Hematopoietic multipotent progenitor cell treated with erythropoietin and hydrocortisone succinate and interleukin-3 and kit ligand, for 8 days (in vitro differentiated cells): ENCODE measurements around the gene KCNIP4.

Experiments
- DNase-seq: peaks from one replicate; pipeline ENCODE4 v3.0.0-alpha.2; 2015

KCNIP4 gene

DNA sequence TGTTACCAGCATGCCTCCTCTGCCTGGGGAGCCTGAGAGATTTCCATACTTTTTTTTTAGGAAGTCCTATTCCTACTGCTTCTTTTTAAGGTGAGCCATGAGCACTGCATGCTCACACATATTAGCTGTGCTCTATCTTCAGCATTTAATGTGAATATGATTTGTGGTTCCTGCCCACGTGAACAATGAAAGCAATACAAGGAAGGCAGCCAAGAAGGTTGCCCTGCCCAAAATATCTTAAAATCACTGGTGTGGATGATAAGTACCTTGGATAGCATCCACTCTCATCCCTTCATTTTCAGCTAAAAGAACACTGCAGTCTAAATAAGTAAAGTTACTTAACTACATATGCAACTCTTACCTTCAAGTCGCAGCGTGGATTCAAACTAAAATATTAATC is 640.9 kb downstream of the KCNIP4 start:
- no peak for DNase-seq

DNA sequence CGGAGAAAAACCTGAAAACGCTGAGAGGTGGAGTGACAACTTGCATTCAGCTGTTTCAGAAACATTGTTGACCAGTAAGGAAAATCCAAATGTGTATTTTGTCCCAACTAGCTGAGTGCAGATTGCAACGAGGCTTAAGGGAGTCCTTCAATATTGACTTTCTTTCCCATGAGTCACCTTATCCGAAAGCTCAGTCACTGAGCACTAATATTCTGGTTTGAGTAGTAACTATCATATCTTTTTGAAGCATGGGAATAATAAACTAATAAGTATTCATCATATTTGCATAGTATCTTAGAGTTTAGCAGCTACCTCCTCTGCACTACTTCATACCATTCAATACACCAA is 644.1 kb downstream of the KCNIP4 start:
- no peak for DNase-seq

DNA sequence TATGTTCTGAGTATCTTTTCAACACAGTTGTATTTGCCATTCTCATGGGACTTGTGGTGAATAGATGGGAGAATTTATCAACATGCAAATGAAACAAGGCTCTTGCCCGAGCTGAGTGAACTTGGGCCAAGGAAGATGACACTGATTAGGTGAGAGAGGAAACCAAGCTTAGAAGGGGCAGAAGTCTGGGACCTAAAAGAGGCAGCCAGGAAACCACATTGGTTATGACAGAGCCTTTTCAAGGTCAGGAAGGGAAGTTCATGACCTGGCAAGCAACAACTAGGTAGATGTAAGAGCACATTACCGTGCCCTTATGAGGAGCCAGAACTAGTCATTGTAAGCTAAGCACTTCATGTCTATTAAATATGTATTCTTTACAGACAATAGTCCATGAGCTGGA is 658.0 kb downstream of the KCNIP4 start:
- no peak for DNase-seq

DNA sequence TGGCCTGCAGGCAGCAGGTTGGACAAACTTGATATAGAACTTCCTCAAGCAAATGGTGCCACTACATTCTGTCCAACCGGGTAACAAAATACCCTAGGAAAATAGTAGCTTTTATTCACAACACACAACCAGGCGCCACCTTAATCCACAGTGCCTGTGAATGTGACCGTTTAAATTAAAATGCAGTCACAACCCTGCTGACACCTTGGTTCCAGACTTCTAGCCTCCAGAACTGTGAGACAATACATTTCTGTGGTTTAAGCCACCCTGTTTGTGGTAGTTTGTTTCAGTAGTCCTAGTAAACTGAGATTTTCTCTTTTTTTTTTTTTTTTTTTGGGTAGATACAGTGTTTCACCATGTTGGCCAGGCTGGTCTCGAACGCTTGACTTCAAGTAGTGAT is 672.5 kb downstream of the KCNIP4 start:
- no peak for DNase-seq

DNA sequence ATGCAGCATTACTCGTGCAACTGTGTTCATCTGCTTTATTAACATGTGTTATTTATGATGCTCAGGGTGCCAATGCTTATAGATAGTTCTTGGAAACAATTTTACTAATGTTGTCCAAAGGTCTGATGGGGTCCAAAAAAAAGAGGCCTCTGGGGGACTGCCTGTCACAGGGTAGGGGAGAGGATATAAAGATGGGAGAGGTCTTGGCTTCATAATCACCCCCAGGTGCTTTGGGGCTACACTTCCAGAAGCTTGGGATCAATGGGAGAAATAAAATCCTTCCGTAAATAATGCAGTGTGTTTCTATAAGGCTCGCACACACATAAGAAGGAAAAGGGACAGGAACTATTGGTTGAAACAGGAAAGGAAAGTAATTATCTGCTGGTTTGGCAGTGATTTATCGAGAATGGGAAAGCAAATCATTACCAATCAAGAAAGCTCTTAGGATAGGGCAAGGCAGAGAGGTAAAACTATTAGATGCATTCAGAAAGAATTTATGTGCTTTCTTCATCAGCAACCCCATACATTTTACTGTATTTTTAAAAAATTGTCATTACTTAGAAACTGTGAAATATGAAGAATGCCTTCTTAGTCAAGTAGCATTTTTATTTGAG is 677.0 kb downstream of the KCNIP4 start:
- no peak for DNase-seq

DNA sequence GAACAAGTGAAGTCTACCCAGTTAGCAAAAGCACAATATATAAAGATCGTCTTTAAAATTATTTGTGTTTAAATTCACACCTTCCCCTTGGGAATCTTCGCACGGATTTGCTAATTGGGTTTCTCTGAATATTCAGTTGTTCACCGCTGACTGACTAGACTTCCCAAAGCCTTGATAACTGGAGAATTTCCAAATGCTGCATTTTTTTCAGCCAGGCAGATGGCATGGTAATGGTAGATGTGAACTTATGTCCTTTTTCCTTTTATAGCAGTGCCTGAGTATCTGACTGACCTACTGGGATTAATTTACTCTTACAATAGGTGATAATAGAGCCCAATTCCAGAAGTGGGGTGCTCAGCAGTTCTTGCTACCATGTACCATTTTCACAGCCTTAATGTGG is 700.2 kb downstream of the KCNIP4 start:
- DNase-seq, result no peak

DNA sequence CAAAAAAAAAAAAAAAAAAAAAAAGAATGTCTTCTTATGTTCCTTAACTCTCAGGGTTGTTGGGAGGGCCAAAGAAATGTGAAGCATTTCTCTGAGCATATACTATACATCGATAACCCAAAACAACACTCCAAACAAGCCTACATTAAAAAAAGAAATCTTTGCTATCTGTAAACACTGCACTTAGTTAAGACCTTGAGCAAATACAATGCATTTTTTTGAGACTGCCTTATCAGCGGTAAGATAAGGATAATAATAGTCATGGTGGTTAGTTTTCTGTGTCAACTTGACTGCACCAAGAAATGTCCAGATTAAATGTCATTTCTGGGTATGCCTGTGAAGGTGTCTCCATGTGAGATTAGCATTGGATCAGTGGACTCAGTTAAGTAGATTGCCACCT is 706.4 kb downstream of the KCNIP4 start:
- DNase-seq, result no peak

DNA sequence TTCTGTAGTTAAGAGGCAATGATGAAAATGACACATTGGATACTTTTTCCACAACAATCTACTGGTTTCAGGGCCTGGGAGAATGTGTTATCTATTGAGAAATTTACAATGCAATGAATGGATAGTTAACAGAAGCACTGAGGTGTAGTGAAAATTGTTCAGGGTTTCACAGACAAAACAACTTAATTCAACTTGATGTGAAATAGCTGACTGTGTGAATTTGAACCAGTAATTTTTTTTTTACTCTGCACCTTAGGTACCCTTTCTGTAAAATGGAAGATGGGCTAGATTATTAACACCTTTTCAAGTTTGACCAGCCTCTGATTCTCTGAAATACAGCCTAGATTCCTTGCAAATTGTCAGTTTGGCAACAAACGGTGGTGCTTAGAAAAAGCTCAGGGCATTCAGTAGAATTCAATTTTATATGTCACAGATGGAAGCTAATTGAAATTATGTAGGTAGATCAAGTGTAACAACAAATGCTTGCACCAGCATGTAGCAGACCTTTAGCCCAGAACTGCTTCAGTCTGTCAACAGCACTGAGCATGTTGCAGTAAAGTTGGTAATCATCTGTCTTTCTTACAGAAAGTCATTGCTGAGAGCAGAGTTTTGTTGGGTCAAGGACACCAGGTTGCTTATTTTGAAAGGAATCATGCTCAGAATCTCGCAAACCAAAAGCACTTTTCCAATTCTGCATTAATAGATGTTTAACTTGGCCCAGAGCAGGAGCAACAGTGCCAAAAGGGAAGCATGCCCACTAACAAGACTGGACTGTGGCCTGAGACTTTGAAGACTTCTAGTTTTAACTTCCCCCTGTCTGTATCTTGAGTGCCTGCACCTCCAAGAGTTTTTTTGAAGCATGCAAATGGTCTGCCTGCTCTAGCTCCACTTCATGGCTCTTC is 721.7 kb downstream of the KCNIP4 start:
- no peak for DNase-seq

DNA sequence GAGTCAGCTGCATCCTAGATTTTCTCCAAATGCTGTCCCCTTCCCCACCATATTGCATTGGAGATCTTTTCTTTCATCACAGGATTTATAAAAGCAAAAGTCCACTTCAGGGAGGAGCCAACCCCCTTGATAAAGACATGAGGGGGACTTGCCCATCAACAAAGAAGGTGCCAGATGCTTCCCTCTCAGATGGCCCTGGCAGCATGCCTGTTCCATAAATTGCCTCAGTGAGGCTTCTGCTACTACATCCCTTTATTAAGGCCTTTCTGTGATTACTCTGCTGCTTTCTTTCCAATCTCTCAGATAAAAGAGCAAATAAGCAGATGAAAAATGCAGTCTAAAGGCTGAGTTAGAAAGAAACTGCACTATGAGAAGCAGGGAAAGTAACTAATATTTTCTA is 736.7 kb downstream of the KCNIP4 start:
- no peak for DNase-seq

DNA sequence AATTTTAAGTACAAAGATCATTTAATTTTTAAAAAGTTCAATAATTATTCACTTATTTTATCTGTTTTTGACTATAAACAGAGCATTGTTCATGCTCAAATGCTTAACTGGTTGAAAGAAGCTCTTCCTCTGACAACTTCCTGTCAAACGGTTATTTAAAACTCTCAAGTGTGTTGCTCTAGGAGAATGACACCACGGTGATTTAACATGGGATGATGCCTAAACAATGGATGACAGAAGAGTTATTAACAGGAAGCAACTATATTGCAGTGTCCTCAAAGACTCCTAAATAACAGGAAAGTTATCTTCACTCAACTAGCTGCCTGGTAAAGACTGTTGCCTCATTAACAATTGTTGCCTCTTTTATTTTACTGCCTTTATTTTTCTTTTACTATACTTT is 738.7 kb downstream of the KCNIP4 start:
- DNase-seq, result no peak

DNA sequence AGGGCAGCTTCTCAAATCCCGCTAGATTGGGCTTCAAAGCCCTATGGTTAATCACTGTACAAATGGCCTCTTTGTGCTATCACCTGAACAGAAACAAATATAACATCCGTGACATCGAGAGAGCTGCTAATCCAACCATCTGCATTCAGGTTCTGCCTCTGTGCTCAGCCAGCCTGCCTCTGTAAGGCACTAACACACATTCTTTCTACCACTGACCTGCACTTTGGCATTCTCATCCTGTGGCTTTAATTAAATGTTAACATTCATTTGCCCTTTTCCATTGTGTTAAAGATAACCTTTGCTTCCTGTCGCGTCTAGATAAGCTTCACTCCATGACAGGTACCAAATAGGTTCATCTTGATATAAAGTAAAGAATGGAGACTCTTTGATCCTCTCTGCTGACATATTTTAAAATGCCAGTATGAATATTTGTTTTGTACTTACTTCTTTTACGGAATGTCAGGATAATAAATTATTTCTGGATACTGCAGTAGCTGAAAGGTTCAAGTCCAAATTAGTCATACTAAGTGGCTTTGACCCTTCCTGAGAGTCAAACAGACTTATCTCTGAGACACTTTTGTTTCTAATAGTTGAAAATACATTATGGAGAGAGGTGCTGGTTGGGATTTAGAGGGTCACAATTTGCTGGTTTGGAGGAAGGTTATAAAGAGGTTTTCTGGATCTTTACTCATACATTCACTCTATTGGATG is 742.6 kb downstream of the KCNIP4 start:
- no peak for DNase-seq

DNA sequence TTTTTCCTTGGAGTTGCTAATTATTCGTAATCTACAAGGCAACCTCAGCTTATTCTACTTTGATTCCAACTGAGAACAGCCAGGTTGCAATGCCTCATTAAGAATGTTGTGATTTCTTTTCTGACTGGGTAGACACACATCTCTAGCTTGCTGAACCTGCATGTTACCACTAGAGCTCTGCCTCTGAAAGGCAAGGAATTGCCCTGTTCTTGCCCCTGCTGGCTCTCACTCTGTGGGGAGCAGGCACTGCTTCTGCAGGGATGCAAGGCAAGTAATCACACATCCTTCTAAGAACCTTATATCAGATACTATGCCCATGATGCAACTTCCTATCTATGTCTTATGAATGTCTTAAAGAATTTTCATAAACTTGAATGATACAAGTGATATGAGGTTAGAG is 745.2 kb downstream of the KCNIP4 start:
- no peak for DNase-seq

DNA sequence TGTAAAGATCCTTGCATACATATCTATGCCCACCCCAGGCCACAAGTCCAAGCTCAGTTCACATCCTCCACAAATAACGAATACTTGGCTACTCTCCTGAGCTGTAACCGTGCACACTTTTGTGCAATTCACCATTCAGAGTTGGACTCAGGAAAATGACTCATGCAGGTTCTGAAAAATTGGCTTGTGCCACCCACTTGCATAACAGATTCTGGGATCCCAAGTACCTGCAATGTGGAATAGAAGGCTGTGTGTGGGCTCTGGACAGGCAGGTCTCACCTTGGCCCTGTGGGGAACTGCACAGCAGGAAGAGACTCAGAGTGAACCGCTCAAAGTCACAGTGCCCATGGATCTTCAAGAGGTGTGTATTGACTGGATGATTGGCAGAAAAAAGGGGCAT is 745.6 kb downstream of the KCNIP4 start:
- DNase-seq, result no peak

DNA sequence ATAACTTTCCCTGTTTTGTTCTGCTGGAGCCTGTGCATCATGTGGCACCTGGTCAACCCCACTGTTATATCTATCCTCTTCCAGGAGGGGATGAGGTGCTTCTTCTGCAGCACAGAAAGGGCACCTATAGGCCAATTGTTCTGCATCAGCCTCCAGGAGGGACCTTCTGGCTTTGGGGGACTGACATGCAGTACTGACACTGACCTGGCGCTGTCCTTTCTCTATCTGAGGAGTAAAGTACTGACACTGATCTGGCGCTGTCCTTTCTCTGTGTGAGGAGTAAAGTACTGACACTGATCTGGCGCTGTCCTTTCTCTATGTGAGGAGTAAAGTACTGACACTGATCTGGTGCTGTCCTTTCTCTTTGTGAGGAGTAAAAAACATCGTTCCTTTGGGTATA is 749.9 kb downstream of the KCNIP4 start:
- DNase-seq, result no peak

DNA sequence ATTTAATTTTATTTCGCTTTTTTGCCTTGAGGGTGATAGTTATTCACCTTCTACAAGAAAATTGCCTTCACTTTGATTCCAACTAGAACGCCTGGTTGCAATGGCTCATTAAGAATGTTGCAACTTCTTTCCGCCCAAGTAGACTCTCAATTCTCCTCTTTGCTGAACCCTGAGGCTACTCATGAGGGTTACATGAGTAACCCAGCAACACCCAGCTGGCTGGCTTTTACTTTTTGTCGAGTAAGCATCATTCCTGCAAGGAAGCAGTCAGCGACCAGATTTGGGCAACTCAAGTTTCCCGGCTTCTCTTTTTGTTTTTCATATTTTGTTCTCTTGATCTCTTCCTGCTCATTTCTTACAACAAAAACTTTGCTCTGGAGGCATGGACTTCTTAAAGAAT is 752.9 kb downstream of the KCNIP4 start:
- DNase-seq, result no peak

DNA sequence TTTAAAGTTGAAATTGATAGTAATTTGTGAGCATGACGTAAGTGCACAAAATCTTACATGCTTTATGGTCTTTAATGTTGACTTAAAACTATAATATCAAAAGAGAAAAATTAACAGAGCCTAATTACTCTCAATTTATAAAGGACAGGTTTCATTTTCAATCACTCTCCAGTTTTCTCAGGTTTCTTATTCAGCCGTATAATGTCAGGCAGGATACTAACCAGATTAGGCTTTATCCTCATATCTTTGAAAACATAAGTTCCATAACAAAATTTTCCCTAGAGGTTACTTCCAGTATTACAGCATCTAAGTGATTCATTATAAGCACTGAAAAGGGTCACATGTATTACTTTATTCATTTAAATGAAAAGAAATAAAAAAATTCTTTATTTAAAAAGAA is 756.2 kb downstream of the KCNIP4 start:
- DNase-seq, result no peak

DNA sequence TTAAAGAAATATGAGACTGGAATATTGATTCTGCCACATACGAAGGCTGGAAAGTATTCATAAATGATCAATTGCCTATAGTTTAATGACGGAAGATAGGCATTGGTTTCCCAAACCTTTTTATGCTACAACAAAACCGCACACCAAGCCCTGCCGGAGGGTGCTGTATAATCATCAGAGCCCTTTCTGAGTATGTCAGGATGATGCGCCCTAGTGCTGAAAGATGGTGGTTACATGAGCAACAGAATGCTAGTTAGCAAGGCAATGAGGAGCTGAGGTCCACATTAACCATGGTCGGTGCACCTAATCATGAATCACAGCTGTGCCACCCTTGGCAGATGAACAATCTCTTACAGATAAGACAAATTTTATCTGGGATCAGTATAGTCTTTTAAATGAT is 757.3 kb downstream of the KCNIP4 start:
- DNase-seq, result no peak

DNA sequence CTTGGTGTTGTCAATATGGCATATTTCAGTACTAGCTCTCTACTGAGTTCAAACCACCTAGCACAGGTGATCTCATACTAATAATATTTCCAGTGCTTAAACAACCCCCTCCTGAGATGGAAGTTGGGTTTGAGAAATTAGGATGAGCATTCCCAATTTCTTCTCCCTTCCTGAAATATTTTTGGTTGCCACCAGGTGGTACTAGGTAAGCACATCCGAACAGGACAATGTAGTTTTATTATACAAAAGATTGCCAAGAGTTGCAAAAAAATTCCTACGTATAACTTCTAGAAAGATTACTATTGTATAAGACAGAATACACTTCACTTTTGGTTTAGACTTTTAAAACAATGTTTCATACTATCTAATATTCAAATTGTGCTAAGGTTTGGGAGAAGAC is 763.8 kb downstream of the KCNIP4 start:
- DNase-seq, result no peak

DNA sequence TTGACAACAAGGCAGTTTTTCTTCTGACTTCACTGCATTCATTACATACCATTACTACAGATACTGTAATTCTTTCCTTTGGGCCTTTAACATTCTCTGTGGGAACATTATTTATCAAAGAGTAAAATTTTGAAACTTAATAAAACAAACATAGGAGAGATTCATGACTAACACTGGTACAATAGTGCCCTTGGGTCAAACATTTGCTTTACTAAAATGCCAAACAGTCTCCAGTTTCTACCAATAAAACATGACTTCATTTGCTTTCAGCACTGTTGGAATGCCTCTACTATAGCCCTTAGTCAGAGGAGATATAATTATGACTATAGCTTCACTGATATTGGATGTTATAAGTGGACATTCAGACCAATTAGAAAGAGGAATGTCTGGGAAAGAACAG is 766.9 kb downstream of the KCNIP4 start:
- DNase-seq, result no peak

DNA sequence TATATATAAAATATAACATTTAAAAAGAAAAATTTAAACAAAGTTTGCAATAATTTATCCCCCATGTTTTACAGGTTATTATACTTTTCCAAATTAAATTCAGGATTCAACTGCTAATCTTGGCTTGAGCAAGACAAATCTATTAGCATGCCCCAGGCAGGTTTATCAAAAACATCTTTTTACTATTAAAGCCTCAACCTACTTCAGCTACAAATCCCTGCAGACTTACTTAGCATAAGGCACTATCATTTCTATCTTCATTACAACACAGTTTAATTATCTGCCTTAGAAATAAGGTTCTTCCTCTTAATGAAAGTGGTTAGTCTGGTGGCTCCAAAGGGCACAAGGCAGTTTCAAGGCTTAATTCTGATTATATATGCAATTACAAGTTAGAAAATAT is 770.7 kb downstream of the KCNIP4 start:
- DNase-seq, result no peak

DNA sequence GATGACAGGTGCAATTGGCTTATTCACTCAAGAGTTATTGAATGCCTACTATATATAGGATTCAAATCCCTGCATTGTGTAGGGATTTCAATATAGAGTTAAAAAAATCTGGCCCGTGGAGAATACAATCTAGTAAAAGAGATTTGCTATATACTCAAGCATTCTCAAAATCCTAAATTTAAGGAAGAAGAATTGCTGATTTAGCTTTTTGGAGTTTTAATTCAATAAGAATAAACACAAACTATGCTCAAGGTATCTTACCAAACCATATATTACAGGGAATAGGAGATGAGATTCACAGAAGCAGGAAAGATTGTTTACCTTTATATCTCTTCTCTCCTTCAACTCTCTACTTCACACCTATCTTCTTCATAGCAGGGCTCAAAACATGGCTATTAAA is 771.5 kb downstream of the KCNIP4 start:
- DNase-seq, result no peak

DNA sequence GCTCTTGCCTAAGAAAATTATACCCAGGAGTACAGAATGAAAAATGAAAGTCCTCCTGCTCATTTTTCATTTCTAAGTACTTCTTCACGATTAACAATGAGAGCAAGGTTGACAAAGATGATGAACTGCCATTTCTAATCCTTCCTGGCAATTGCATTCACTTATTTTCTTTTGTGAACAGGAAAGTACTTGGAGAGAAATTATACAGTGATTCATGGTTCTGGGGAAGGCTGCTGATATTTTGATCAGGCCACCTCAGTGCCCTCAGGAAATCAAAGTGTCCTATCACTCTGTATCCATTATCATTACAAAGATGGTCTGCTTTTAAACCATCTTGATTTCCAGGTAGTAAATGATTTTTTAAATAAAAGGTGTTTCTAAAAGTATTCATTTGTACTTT is 780.9 kb downstream of the KCNIP4 start:
- DNase-seq, result no peak

DNA sequence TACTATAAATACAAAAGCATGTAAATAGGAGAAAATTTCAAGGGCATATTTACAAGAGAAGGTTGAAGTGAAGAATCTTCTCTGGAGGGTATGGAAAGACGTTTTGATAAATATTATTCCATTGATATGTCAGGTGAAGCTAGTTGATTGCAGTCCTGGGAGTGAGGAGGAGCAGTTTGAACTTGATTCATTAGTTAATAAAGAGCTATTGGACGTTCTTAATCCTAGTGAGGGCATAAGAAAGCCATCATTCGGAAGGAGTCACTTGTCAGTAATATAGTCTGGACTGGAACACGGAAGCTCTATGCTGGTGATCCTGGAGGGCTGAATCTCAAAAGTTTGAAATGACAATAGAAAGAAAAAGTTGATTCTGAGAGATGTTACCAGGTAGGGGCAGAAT is 793.2 kb downstream of the KCNIP4 start:
- DNase-seq, result no peak

DNA sequence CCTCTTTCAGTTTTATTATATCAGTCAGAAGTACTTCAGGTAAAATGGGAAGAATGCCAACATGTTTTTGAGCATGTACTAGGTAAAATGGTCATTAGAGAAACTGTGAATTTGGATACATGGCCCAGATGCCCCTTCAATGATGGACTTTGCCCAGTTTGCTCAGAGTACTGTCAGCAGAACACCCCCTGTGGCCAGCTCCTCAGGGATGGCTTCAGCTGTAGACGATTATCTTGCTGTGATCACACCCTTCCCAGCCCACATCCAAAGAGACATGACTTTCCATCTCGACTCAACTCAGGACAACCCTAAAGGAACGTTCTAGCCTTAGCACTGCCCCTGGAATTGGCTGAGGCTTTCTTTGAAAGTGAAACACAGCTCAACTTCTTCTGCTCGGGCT is 809.2 kb downstream of the KCNIP4 start:
- DNase-seq, result no peak
